HEK293 (cell line): ENCODE data around the gene ZAP70.

Source experiments
- CTCF ChIA-PET: fragments of 350-600 bp; formaldehyde crosslinking; extraction: SDS; loops from one replicate; lab custom pipeline; 2021; ENCODE audit warnings: antibody characterized with exemption; lab: Yijun Ruan, JAX
- POLR2A ChIA-PET: fragments of 300-600 bp; formaldehyde crosslinking; extraction: SDS; loops from one replicate; lab custom pipeline; 2020; ENCODE audit warnings: antibody characterized with exemption, inconsistent platforms; lab: Yijun Ruan, JAX
- H3K27ac ChIP-seq: fragments of 200-500 bp; sonication (Bioruptor generic); 2 replicates; pipeline ENCODE4 v1.5.1; 2014; ENCODE audit warnings: low read depth, low read length, control low read depth, inconsistent platforms; ENCODE audit errors: extremely low read depth
- H3K36me3 ChIP-seq, 2 experiments: fragments of 200-500 bp in 1 of 2; sonication (Bioruptor generic) in 1 of 2; 1 replicate in 1 of 2; 2 replicates in 1 of 2; pipeline ENCODE4 v1.5.1; 2014 to 2017; ENCODE audit warnings: inconsistent platforms in 2 of 2, low read length in 2 of 2; ENCODE audit not compliant: control insufficient read depth in 2 of 2, insufficient read depth in 1 of 2
- H3K4me1 ChIP-seq: fragments of 200-500 bp; sonication (Bioruptor generic); 2 replicates; pipeline ENCODE4 v1.5.1; 2014; ENCODE audit warnings: mild to moderate bottlenecking, low read length, inconsistent platforms; ENCODE audit not compliant: control insufficient read depth, insufficient read depth
- H3K4me3 ChIP-seq: 2 replicates; pipeline ENCODE4 v1.5.1; 2011; ENCODE audit warnings: low read depth, mild to moderate bottlenecking, control low read depth, low read length, moderate library complexity
- H3K9me3 ChIP-seq: fragments of 200-500 bp; sonication (Bioruptor generic); 2 replicates; pipeline ENCODE4 v1.5.1; 2014; ENCODE audit warnings: low read depth, low read length, inconsistent platforms; ENCODE audit not compliant: control insufficient read depth, insufficient read depth
- AEBP2 ChIP-seq: fragments of 450-650 bp; formaldehyde crosslinking; IDR thresholded peaks from 2 replicates; pipeline ENCODE4 v1.5.1; 2016; ENCODE audit warnings: missing biosample characterization, missing genetic modification characterization, borderline replicate concordance
- KLF7 ChIP-seq: fragments of 450-650 bp; formaldehyde crosslinking; IDR thresholded peaks from 2 replicates; pipeline ENCODE4 v1.5.1; 2016; ENCODE audit warnings: missing biosample characterization, missing genetic modification characterization, borderline replicate concordance
- MEIS1 ChIP-seq: sonication (generic); formaldehyde crosslinking; IDR thresholded peaks from 2 replicates; pipeline ENCODE4 v1.8.1; 2022; ENCODE audit warnings: missing genetic modification reagents, mild to moderate bottlenecking, borderline replicate concordance
- REST ChIP-seq: fragments of 450-650 bp; formaldehyde crosslinking; IDR thresholded peaks from 2 replicates; pipeline ENCODE4 v1.5.1; 2016; ENCODE audit warnings: missing biosample characterization, missing genetic modification characterization
- ZNF140 ChIP-seq: fragments of 450-650 bp; formaldehyde crosslinking; IDR thresholded peaks from 2 replicates; pipeline ENCODE4 v1.5.1; 2016; ENCODE audit warnings: missing biosample characterization, missing genetic modification characterization
- ZNF148 ChIP-seq: fragments of 450-650 bp; formaldehyde crosslinking; IDR thresholded peaks from 2 replicates; pipeline ENCODE4 v1.5.0; 2017; ENCODE audit warnings: missing biosample characterization, missing genetic modification characterization, borderline replicate concordance
- ZNF274 ChIP-seq, 2 experiments: fragments of 200-500 bp in 1 of 2; fragments of 450-650 bp in 1 of 2; sonication (Bioruptor generic) in 1 of 2; formaldehyde crosslinking in 1 of 2; IDR thresholded peaks; 2 replicates each; pipeline versions ENCODE4 v1.5.1 to v1.6.1; 2014 to 2016; ENCODE audit warnings: borderline replicate concordance in 1 of 2, inconsistent platforms in 1 of 2, low read length in 1 of 2, missing biosample characterization in 1 of 2, missing genetic modification characterization in 1 of 2
- ZNF302 ChIP-seq: fragments of 450-650 bp; formaldehyde crosslinking; IDR thresholded peaks from 2 replicates; pipeline ENCODE4 v1.5.1; 2016; ENCODE audit warnings: missing biosample characterization, missing genetic modification characterization, low read depth
- ZNF335 ChIP-seq: fragments of 450-650 bp; formaldehyde crosslinking; conservative IDR thresholded peaks from 2 replicates; pipeline ENCODE4 v1.5.1; 2016; ENCODE audit warnings: missing biosample characterization, missing genetic modification characterization
- ZNF398 ChIP-seq: fragments of 450-650 bp; formaldehyde crosslinking; IDR thresholded peaks from 2 replicates; pipeline ENCODE4 v1.5.1; 2017; ENCODE audit warnings: missing biosample characterization, missing genetic modification characterization
- ZNF423 ChIP-seq: fragments of 450-650 bp; formaldehyde crosslinking; IDR thresholded peaks from 2 replicates; pipeline ENCODE4 v1.5.1; 2016; ENCODE audit warnings: missing biosample characterization, missing genetic modification characterization
- ZNF521 ChIP-seq: fragments of 450-650 bp; formaldehyde crosslinking; IDR thresholded peaks from 2 replicates; pipeline ENCODE4 v1.5.1; 2017; ENCODE audit warnings: missing biosample characterization, mild to moderate bottlenecking, missing genetic modification characterization
- ZNF600 ChIP-seq: fragments of 450-650 bp; formaldehyde crosslinking; IDR thresholded peaks from 2 replicates; pipeline ENCODE4 v1.5.1; 2016; ENCODE audit warnings: missing biosample characterization, missing genetic modification characterization
- ZNF664 ChIP-seq: fragments of 450-650 bp; formaldehyde crosslinking; IDR thresholded peaks from 2 replicates; pipeline ENCODE4 v1.5.1; 2016; ENCODE audit warnings: missing biosample characterization, missing genetic modification characterization
- ZNF677 ChIP-seq: fragments of 450-650 bp; IDR thresholded peaks from 2 replicates; pipeline ENCODE4 v1.5.0; 2018; ENCODE audit warnings: missing biosample characterization, mild to moderate bottlenecking, missing genetic modification characterization, moderate library complexity
- ZNF701 ChIP-seq: fragments of 450-650 bp; formaldehyde crosslinking; IDR thresholded peaks from 2 replicates; pipeline ENCODE4 v1.5.1; 2016; ENCODE audit warnings: missing biosample characterization, missing genetic modification characterization
- ZNF792 ChIP-seq: fragments of 450-650 bp; formaldehyde crosslinking; IDR thresholded peaks from 2 replicates; pipeline ENCODE4 v1.5.1; 2016; ENCODE audit warnings: missing biosample characterization, missing genetic modification characterization

ZAP70 gene

GRCh38 chr2:97726261-97727064 is 13.1 kb downstream of the ZAP70 start:
- Histone ChIP-seq H3K4me1 (no peaks in the 10 kb centered on the region), H3K36me3 (no peaks in the 10 kb centered on the region), H3K27ac (no peak overlapping the region), H3K9me3 (no peaks in the 10 kb centered on the region), H3K4me3 (no peak overlapping the region)
- POLR2A ChIA-PET, result no interaction called here
- TF ChIP-seq MEIS1 (CRISPR knock-in tag) (no peak), ZNF792 (tag by site-specific recombination) (no peak), KLF7 (tag by site-specific recombination) (no peak), ZNF423 (no peak), ZNF600 (tag by site-specific recombination) (no peak), ZNF148 (tag by site-specific recombination) (no peak), ZNF274 (IDR thresholded peaks at IDR 0.05; ENCODE audit: low read length) (no peak), ZNF274 (tag by site-specific recombination; IDR thresholded peaks at IDR 0.05; ENCODE audit: borderline replicate concordance) (no peak), ZNF398 (tag by site-specific recombination) (no peak), ZNF140 (tag by site-specific recombination) (no peak), ZNF701 (tag by site-specific recombination) (no peak), ZNF335 (tag by site-specific recombination) (no peak), ZNF664 (no peak), ZNF302 (tag by site-specific recombination) (no peak), AEBP2 (tag by site-specific recombination) (no peak), ZNF677 (no peak), ZNF521 (tag by site-specific recombination) (no peak), REST (no peak)
- CTCF ChIA-PET, result interaction anchor here (4.1 kb wide), 1 partner anchor 15 kb away, joined by 20 read pairs; no protein-coding TSS in a partner anchor
